Activated naive CD8-positive, alpha-beta T cell treated with anti-CD3 and anti-CD28 coated beads, Interleukin-2, amount 50 U/mL, for 16 hours (primary cell): ENCODE data around the gene HAGHL.
A peak's percentile ranks its signal among the peaks of the same experiment; 100 is the strongest.

Experiments used
- DNase-seq: peaks from one replicate; pipeline ENCODE4 v3.0.0-alpha.2; 2020; ENCODE audit warnings: low read depth, low spot score

HAGHL gene

DNA sequence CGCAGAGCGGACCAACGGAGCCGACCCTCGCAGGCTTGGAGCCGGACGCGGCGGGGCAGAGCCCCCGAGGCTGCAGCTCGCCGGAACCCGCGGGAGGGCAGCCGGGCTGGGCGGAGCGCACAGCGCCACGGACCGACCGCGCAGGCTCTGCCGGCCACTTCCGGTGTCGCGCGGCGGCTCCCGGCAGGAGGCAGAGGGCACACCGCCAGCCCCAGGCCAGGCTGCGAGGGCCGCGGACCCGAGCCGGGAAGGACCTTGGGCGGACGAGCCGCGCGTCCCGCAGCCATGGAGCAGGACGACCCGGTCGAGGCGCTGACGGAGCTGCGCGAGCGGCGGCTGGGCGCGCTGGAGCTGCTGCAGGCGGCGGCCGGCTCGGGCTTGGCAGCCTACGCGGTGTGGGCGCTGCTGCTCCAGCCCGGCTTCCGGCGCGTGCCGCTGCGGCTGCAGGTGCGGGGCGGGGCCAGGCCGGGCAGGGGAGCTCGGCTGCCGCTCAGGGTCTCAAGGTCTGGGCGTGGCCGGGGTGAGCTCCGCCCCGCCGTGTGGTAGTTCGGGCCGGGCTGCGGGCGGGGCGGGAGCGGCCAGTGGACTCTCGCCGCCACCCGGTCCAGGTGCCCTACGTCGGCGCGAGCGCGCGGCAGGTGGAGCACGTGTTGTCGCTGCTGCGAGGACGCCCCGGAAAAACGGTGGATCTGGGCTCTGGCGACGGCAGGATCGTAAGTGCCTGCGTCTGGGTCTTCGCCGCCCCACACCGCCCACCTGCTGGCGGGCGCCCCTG lies 5.7 kb upstream of the HAGHL start, which contains the start of gene ANTKMT:
Gene ANTKMT, plus strand, starts transcription at position 157 of the 775 bp plus-strand sequence. Its CDS starts 129 bp downstream, at position 286.
- peak; percentile 54 for DNase-seq

GRCh38 chr16:721765-722540 lies 5.0 kb upstream of the HAGHL start:
- DNase-seq: no peak

DNA sequence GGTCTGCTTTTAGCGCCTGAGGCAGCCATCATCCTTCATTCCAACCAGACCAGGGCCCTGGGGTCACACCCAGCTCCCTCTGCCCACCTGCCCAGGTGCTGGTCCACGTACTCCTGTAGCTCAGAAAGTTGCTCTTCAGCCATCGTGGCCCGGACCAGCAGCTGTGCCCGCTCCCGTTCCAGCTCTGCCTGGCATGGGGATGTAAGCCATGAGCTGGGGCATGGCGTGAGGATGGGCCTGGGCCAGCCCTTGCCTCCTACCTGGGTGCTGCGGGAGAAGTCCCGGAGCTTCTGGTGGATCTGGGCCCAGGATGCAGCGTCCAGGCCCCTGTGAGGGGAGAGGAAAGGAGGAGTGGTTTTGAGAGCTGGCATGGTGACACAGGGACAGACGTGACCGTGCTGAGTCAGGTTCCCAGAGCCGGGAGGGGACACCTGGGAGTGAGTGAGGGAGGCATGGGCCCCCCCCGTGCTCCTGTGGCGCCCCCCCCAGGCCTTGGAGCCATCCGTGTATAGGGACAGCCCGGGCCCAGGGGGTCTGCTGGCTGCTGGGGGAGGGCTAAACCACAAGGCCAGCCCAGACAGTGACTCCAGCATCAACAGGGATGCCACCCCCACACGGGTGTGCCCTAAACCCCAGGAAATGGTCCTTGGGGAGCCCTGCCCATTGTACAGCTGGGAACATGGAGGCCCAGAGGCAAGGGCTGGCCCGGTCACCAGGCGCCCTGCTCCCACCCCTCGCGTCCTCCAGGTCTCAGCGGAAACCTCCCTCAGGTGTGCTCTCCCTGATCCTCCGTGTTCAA lies 3.9 kb upstream of the HAGHL start:
- no peak for DNase-seq

GRCh38 chr16:723695-724094 lies 3.2 kb upstream of the HAGHL start:
- no peak for DNase-seq

- DNase-seq: no peak
These were observed 2.5 kb upstream of the HAGHL start for GRCh38 chr16:724188-725040.

- DNase-seq: no peak
These were observed 1.9 kb upstream of the HAGHL start for GRCh38 chr16:725041-725376.

DNA sequence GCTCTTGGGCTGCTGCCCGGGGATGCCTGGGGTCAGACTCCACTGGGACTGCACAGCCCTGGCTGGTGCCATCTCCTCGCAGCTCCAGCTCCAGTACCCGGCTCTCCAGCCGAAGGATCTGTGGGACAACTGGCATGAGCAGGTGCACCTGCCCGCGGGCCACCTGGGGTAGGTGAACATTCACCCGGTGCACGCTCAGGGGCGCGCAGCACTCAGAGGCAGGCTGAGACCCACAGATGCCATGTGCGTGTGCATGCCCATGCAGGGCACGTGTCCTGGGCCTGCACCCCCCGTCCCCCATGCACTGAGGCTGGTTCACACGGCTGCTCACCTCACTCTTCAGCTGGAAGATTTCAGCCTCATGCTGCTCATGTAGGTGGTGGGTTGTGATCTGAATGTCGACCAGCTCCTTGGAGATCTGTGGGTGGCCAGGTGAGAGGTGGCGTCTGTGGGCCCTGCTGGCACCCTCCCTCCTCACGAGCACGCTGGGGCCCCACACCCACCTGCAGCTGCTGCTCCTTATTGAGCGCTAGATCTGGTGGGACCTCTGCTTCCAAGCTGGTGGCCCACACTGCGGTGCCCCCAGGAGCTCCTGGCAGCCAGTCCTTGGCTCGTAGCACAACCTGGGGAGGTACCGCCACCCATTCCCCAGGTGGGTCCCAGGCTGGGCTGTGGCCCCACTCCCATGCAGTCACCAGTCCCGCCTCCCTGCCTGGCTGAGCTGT lies 1.3 kb upstream of the HAGHL start:
- DNase-seq: no peak

- DNase-seq: no peak
These were observed 793 bp upstream of the HAGHL start for GRCh38 chr16:726188-726437.

- DNase-seq: no peak
These were observed 528 bp downstream of the HAGHL start for GRCh38 chr16:727291-727977.

- no peak for DNase-seq
These were observed 1.4 kb downstream of the HAGHL start for GRCh38 chr16:728131-728889.

- DNase-seq: no peak
These were observed 2.2 kb downstream of the HAGHL start for GRCh38 chr16:728890-729744.

DNA sequence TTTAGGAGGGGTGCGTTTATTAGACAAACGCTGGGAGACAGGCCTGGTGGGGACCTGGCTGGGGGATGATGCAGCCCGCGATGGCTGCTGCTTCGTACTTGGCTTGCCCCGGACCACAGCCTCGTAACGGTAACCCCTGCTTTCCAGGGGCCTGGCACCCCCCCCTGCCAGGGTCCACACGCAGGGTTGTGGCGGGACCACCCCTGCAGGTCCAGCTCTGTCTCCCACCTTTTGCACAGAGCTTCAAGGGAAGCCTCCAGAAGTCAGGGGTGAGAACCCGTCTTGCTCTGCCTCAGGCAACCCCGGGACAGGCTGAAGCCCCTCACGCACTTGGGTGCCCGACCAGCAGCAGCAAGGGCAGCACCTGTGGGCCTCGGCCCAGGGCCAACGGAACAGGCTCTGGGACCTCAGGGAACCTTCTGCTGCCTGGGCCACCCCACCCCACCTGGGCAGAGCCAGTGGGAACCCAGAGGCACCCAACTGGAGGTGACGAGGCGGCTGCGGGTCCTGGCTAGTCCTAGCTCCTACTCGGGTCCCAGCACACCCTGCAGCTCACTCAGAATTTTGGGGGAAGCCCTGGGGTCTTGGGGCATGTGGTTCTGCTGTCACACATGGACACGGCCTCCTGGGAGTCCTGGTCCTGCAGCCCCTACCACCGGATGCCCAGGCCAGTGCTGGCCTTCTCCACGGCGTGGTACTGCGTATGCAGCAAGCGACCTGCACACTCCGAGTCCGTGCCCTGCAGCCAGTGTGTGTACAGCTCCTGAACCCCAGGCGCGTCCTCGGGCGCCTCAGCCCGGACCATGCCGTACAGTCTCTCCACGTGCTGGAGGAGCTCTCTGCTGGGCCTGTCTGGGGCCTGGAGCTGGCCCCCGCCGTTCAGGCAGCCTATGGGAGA lies 3.1 kb downstream of the HAGHL start:
- no peak for DNase-seq

GRCh38 chr16:730666-731509 lies 4.0 kb downstream of the HAGHL start:
- DNase-seq: no peak

GRCh38 chr16:732332-732731 lies 5.4 kb downstream of the HAGHL start:
- no peak for DNase-seq

DNA sequence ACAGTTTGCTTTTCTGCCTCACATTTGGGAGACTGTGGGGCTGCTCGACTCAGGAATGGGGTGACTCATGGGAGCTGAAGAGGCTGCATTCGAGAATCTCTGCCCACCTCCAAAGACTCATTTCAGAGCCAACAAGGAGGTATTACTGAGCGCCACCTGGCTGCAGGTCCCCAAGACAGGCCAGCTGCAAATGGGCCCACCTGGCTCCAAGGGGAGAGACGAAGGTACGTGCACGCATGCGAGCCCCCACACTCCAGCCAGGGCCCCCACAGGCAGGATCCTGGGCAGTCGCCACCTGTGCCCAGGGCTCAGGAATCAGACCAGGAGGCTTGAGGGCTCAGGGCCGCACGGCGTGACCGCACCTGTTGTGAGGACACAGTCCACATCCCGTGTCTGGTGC lies 6.0 kb downstream of the HAGHL start:
- no peak for DNase-seq

DNA sequence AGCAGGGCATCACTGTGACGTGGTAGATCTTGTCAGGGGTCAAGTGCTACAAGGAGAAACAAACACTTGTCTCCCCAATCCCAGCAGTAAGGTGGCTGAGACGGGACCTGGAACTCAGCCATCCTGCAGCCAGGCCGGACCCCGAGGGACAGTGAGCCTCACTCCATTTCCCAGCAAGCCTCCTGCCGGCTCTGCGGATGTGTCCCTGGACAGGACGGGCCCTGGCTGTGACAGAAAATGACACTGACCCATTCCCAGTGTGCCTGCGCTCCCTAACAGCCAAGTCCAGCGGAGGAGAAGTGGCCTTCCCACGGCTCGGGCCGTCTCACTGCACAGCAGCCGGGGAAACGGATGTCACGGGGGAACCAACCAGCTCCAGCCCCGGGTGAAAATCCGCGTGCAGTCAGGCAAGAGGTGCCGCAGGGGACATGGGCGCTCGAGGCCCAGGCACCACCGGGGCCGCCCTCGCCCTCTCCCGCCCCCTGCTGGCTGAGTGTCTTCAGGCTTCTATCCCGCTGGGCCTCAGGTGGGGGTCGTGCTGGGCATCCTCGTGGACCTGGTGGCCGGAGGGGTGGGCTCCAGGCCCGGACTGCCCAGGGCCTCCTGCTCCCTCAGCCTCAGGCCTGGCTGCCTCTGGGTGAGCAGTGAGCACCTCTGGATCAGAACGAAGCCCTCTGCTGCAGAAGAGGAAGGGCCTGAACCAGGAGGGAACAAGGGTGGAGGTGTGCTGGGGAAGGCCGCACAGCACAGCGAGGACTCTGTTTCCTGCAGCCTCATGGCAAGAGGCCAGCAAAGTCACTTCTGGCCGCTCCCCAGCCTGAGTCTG lies 6.7 kb downstream of the HAGHL start:
- no peak for DNase-seq
